ENCODE measurements around the gene HOXB2. TPM values are rescaled to one million over a fixed set of nuclear protein-coding genes. Genes with fewer than 3 reads are reported as not detected.
"Not testable (repeated sequence)": the region's sequence is repeated elsewhere in the genome, so short reads cannot be mapped to it uniquely, and the experiment has no call there.

Gene HOXB2
- total and polyA plus RNA-seq, 4 donors: 6.6 to 62.4 (median 33.7) TPM

GRCh38 chr17:48543107-48543853 is 1.6 kb downstream of the HOXB2 start:
- peak overlapping the region; percentile 86 for H3K4me3 ChIP-seq (ENCODE audit: low read depth, low read length)
- no peaks in the 10 kb centered on the region for H3K27me3 ChIP-seq (ENCODE audit: control insufficient read depth, insufficient read depth, low read length)
- WGBS (ENCODE audit: insufficient coverage): under 1% methylated on average over 71 of the region's 72 CpGs
- no peaks in the 10 kb centered on the region for H3K9me3 ChIP-seq (ENCODE audit: control insufficient read depth, insufficient read depth, low read length)
- H3K36me3 ChIP-seq (ENCODE audit: control insufficient read depth, insufficient read depth, low read length): peaks cover 14% of the 10 kb centered on the region
- H3K4me1 ChIP-seq (ENCODE audit: control insufficient read depth, insufficient read depth, low read length): peaks cover 37% of the 10 kb centered on the region
- peak overlapping the region; percentile 99 for H3K27ac ChIP-seq (ENCODE audit: low read depth, low read length)
- DNase-seq (ENCODE audit: low read depth in 4 of 6, low spot score in 6 of 6): peak in 2 of 6 donors; percentile 39 to 66

DNA sequence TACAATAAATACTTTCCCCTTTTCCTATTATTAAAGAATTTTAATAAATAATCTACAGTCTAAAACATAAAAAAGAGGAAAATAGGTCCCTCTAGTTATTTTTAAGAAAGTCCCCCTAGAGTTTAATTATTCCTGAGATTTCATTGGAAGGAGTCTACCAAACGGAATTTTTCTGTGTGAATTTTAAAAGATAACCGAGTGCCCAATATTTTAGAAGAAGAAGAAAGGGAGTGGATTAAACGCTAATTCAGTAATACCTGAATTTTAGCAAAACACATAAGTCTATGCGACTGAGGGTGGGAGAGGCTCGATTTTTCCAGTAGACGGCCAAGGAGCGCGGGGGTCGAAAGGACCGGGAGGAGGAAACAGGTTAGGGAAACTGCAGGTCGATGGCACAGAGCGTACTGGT is 2.2 kb downstream of the HOXB2 start:
- peak overlapping the region; percentile 86 for H3K4me3 ChIP-seq (ENCODE audit: low read depth, low read length)
- H3K27me3 ChIP-seq (ENCODE audit: control insufficient read depth, insufficient read depth, low read length): no peaks in the 10 kb centered on the region

GRCh38 chr17:48542114-48542656 is 2.7 kb downstream of the HOXB2 start:
- Histone ChIP-seq H3K9me3 (ENCODE audit: control insufficient read depth, insufficient read depth, low read length) (no peaks in the 10 kb centered on the region), H3K27me3 (ENCODE audit: control insufficient read depth, insufficient read depth, low read length) (no peaks in the 10 kb centered on the region), H3K4me3 (ENCODE audit: low read depth, low read length) (peak overlapping the region; percentile 86), H3K4me1 (ENCODE audit: control insufficient read depth, insufficient read depth, low read length) (peaks cover 33% of the 10 kb centered on the region), H3K27ac (ENCODE audit: low read depth, low read length) (peak overlapping the region; percentile 99), H3K36me3 (ENCODE audit: control insufficient read depth, insufficient read depth, low read length) (peaks cover 14% of the 10 kb centered on the region)
- WGBS (ENCODE audit: insufficient coverage): 2% methylated on average over 22 of the region's 27 CpGs
- DNase-seq (ENCODE audit: low read depth in 4 of 6, low spot score in 6 of 6): peak in 1 of 6 donors; percentile 20

More for the DNA sequence above, 2.2 kb downstream of the HOXB2 start:
- Histone ChIP-seq H3K9me3 (ENCODE audit: control insufficient read depth, insufficient read depth, low read length) (no peaks in the 10 kb centered on the region), H3K4me1 (ENCODE audit: control insufficient read depth, insufficient read depth, low read length) (peaks cover 33% of the 10 kb centered on the region), H3K36me3 (ENCODE audit: control insufficient read depth, insufficient read depth, low read length) (peaks cover 14% of the 10 kb centered on the region), H3K27ac (ENCODE audit: low read depth, low read length) (peak overlapping the region; percentile 99)
- DNase-seq (ENCODE audit: low read depth in 4 of 6, low spot score in 6 of 6): peak in 2 of 6 donors; percentile 17 to 53
- 0% methylated on average over 9 of the region's 12 CpGs for WGBS (ENCODE audit: insufficient coverage)

DNA sequence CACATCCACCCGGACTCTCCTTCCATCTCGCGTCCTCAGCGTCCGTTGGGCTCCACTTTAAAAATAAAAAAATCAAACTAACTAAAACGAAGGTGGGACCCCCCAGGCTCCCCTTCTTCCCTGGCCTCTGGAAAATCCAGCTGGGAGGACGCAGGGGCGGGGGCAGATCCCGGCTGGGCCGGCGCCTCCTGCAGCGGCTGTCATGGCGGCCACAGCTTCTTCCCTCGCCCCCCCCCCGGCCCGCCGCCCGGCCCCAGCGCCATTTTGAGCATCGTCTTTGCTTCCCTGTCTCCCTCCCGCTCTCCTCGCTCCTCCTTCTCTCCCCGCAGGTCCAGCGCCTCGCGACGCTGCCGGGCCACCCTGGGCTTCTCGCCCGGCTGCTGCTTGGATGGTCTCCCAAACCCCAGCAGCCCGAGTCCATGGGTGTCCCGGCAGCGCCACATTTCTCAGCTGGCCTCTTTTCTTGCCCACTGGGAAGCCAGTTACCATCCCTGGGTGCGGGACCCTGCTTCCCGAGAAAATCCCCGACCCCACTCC is 3.3 kb downstream of the HOXB2 start:
- peak overlapping the region; percentile 86 for H3K4me3 ChIP-seq (ENCODE audit: low read depth, low read length)
- H3K36me3 ChIP-seq (ENCODE audit: control insufficient read depth, insufficient read depth, low read length): peaks cover 14% of the 10 kb centered on the region
- H3K4me1 ChIP-seq (ENCODE audit: control insufficient read depth, insufficient read depth, low read length): peaks cover 27% of the 10 kb centered on the region
- DNase-seq (ENCODE audit: low read depth in 4 of 6, low spot score in 6 of 6): peak in 5 of 6 donors; percentile 66 to 93 (median 71)
- under 1% methylated on average over 31 of the region's 36 CpGs for WGBS (ENCODE audit: insufficient coverage)
- H3K9me3 ChIP-seq (ENCODE audit: control insufficient read depth, insufficient read depth, low read length): no peaks in the 10 kb centered on the region
- no peaks in the 10 kb centered on the region for H3K27me3 ChIP-seq (ENCODE audit: control insufficient read depth, insufficient read depth, low read length)
- peak overlapping the region; percentile 99 for H3K27ac ChIP-seq (ENCODE audit: low read depth, low read length)

DNA sequence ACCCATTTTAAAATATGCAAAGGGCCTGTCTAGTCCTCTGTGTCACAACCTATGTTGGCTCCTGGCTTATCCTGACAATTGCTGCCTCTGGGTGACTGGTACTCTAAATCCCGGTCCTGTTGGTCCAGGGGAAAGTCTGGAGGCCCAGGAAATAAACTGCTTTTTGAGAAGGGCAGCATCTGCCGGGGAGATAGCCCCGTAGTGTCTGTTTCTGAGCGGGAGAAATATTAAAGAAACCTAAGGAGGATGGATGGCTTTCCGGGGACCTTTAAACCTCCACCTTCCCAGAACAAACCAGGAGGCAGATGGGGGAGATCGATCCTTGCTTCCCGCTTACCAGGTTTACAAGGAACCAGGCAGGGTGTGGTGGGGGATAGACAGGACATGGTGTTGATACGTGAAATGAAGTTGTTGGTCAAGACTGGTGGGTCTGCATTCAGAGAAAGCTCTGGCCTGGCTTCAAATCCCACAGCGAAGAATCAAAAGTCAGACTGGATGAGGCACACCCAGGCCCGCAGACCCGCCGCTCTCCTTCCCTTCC is 3.8 kb downstream of the HOXB2 start:
- Histone ChIP-seq H3K36me3 (ENCODE audit: control insufficient read depth, insufficient read depth, low read length) (peaks cover 14% of the 10 kb centered on the region), H3K9me3 (ENCODE audit: control insufficient read depth, insufficient read depth, low read length) (no peaks in the 10 kb centered on the region), H3K27ac (ENCODE audit: low read depth, low read length) (peak overlapping the region; percentile 99), H3K27me3 (ENCODE audit: control insufficient read depth, insufficient read depth, low read length) (no peaks in the 10 kb centered on the region), H3K4me3 (ENCODE audit: low read depth, low read length) (peak overlapping the region; percentile 86), H3K4me1 (ENCODE audit: control insufficient read depth, insufficient read depth, low read length) (peaks cover 22% of the 10 kb centered on the region)
- 3% methylated on average over 11 of the region's 12 CpGs for WGBS (ENCODE audit: insufficient coverage)
- peak in 2 of 6 donors; percentile 36 to 57 for DNase-seq (ENCODE audit: low read depth in 4 of 6, low spot score in 6 of 6)

DNA sequence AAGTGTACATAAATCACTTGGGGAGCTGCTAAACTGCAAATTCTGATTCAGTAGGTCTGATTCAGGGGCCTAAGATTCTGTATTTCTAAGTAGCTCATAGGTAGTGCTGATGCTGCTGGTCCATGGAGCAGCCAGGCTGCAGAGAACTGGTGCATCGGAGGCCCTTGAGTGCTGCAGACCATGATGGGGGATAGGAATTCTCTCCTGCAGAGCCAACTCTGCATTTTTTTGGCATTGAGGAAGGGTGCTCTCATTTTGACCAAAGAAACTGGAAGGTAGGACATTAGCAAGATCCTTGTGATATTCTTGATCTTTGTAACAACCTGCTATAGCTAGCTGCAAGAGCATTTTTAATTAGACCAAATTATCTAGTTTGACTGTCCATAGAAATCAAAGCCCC is 4.7 kb downstream of the HOXB2 start:
- no peak overlapping the region for H3K4me3 ChIP-seq (ENCODE audit: low read depth, low read length)
- 43% methylated on average over 1 of the region's 1 CpG for WGBS (ENCODE audit: insufficient coverage)
- peaks cover 14% of the 10 kb centered on the region for H3K36me3 ChIP-seq (ENCODE audit: control insufficient read depth, insufficient read depth, low read length)
- H3K4me1 ChIP-seq (ENCODE audit: control insufficient read depth, insufficient read depth, low read length): peaks cover 16% of the 10 kb centered on the region
- peak in 2 of 6 donors; percentile 33 to 85 for DNase-seq (ENCODE audit: low read depth in 4 of 6, low spot score in 6 of 6)
- H3K9me3 ChIP-seq (ENCODE audit: control insufficient read depth, insufficient read depth, low read length): no peaks in the 10 kb centered on the region
- no peaks in the 10 kb centered on the region for H3K27me3 ChIP-seq (ENCODE audit: control insufficient read depth, insufficient read depth, low read length)
- H3K27ac ChIP-seq (ENCODE audit: low read depth, low read length): peak overlapping the region; percentile 99

DNA sequence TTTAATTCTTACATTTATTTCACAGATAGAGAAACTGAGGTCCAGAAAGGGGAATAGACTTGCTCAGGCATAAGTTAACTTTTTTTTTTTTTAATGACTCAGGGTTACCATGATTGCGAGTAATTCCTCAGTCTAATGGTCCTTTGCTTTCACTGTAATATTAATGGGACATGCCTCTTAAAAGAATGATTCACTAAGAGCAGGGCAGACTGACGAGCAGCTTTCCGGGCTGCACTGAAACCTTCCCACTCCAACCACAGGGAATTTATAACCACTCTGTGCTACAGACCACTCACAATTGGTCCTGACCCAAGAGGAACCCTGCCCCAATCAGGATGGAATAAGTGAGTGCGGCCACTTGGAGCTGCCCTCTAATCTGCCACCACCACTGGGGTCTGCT is 5.7 kb downstream of the HOXB2 start:
- Histone ChIP-seq H3K9me3 (ENCODE audit: control insufficient read depth, insufficient read depth, low read length) (no peaks in the 10 kb centered on the region), H3K27ac (ENCODE audit: low read depth, low read length) (peak overlapping the region; percentile 33), H3K36me3 (ENCODE audit: control insufficient read depth, insufficient read depth, low read length) (peaks cover 14% of the 10 kb centered on the region), H3K4me1 (ENCODE audit: control insufficient read depth, insufficient read depth, low read length) (peaks cover 12% of the 10 kb centered on the region), H3K27me3 (ENCODE audit: control insufficient read depth, insufficient read depth, low read length) (no peaks in the 10 kb centered on the region), H3K4me3 (ENCODE audit: low read depth, low read length) (no peak overlapping the region)
- no peak for DNase-seq (ENCODE audit: low read depth in 4 of 6, low spot score in 6 of 6)
- 68% methylated on average over 2 of the region's 4 CpGs for WGBS (ENCODE audit: insufficient coverage)

DNA sequence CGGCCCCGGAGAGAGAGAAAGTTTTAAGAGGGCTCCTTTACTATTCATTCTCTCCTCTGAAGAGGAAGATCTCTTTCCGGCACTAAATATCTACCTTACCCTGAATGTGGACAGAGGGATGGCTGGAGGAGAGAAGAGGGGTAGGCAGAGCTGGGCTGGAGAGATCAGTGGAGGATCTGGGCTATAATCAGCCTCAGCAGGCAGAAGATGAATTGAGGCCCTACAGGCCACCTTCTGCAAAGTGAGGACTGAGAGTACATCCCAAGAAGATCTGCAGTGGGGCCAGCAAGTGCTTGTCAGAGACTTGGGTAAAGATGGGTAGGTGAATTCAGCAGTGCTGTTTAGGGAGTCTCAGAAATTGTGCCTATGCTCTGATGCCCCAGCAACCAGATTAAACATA is 7.6 kb downstream of the HOXB2 start:
- no peaks in the 10 kb centered on the region for H3K9me3 ChIP-seq (ENCODE audit: control insufficient read depth, insufficient read depth, low read length)
- no CpG with 5 or more reads among the region's 3 CpGs for WGBS (ENCODE audit: insufficient coverage)
- H3K27ac ChIP-seq (ENCODE audit: low read depth, low read length): no peak overlapping the region
- H3K27me3 ChIP-seq (ENCODE audit: control insufficient read depth, insufficient read depth, low read length): no peaks in the 10 kb centered on the region
- peaks cover 5% of the 10 kb centered on the region for H3K36me3 ChIP-seq (ENCODE audit: control insufficient read depth, insufficient read depth, low read length)
- peaks cover 12% of the 10 kb centered on the region for H3K4me1 ChIP-seq (ENCODE audit: control insufficient read depth, insufficient read depth, low read length)
- DNase-seq (ENCODE audit: low read depth in 4 of 6, low spot score in 6 of 6): no peak
- H3K4me3 ChIP-seq (ENCODE audit: low read depth, low read length): no peak overlapping the region

DNA sequence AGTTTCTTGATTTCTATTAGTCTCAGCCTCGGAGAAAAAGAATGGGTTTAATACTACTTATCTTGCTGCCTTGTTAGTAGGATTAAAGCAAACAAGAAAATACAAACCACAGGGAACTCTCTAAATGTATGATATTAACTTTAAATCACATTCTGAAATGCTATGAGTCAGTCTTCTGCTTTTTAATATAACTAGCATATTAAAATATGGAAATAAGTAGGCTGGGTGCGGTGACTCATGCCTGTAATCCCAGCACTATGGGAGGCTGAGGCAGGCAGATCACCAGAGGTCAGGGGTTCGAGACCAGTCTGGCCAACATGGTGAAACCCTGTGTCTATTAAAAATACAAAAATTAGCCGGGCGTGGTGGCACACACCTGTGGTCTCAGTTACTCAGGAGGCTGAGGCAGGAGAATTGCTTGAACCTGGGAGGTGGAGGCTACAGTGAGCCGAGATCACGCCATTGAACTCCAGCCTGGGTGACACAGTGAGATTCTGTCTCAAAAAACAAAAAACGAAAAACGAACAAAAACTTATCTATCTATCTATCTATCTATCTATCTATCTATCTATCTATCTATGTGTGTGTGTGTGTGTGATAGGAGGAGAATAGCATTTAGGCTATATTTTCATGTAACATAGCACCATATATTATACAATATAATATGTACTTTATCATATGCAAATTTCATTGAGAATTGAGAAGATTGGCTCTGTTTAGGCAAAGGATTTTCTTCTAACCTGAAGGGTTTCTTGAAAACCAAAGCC is 8.9 kb downstream of the HOXB2 start:
- DNase-seq (ENCODE audit: low read depth in 4 of 6, low spot score in 6 of 6); H3K27me3 ChIP-seq (ENCODE audit: control insufficient read depth, insufficient read depth, low read length); H3K27ac ChIP-seq (ENCODE audit: low read depth, low read length); H3K36me3 ChIP-seq (ENCODE audit: control insufficient read depth, insufficient read depth, low read length); H3K4me3 ChIP-seq (ENCODE audit: low read depth, low read length); H3K9me3 ChIP-seq (ENCODE audit: control insufficient read depth, insufficient read depth, low read length): not testable (repeated sequence)
- 92% methylated on average over 2 of the region's 9 CpGs for WGBS (ENCODE audit: insufficient coverage)
- peaks cover 11% of the 10 kb centered on the region for H3K4me1 ChIP-seq (ENCODE audit: control insufficient read depth, insufficient read depth, low read length)
